ENCODE results near the gene STAMBPL1.

GRCh38 chr10:88941026-88941425 lies 61.0 kb downstream of the STAMBPL1 start:
- TF ChIP-seq CTCF (IDR thresholded peaks at IDR 0.05), result no peak
- peak; percentile 11 for TF ChIP-seq POLR2AphosphoS5 (IDR thresholded peaks at IDR 0.05)
